Measurements from ENCODE around the gene GPC1.

DNA sequence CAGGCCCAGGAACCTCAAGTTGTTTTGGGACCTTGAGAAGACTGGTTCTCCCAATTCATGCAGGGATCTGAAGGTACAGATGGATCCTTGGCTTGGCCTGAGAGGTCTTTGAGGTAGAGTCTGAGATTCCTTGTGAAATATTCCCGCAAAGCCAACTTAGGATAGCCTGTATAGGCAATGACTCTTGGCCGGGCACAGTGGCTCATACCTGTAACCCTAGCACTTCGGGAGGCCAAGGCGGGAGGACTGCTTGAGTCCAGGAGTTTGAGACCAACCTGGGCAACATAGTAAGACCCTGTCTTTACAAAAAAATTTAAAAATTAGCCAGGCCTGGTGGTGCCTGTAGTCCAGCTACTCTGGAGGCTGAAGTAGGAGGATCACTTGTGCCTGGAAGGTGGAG, 81.9 kb downstream of the GPC1 start:
- TF ChIP-seq, protein P1, sequence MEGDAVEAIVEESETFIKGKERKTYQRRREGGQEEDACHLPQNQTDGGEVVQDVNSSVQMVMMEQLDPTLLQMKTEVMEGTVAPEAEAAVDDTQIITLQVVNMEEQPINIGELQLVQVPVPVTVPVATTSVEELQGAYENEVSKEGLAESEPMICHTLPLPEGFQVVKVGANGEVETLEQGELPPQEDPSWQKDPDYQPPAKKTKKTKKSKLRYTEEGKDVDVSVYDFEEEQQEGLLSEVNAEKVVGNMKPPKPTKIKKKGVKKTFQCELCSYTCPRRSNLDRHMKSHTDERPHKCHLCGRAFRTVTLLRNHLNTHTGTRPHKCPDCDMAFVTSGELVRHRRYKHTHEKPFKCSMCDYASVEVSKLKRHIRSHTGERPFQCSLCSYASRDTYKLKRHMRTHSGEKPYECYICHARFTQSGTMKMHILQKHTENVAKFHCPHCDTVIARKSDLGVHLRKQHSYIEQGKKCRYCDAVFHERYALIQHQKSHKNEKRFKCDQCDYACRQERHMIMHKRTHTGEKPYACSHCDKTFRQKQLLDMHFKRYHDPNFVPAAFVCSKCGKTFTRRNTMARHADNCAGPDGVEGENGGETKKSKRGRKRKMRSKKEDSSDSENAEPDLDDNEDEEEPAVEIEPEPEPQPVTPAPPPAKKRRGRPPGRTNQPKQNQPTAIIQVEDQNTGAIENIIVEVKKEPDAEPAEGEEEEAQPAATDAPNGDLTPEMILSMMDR (IDR thresholded peaks at IDR 0.05) = no peak
- TF ChIP-seq POLR2A (IDR thresholded peaks at IDR 0.05) = no peak

Data from Peyer's patch (tissue), 4 donors.